Endodermal cell (in vitro differentiated cells): Measurements from ENCODE around the gene GRAMD2B. TPM values are rescaled to one million over a fixed set of nuclear protein-coding genes. Genes with fewer than 3 reads are reported as not detected.
"Not testable (repeated sequence)": the region's sequence is repeated elsewhere in the genome, so short reads cannot be mapped to it uniquely, and the experiment has no call there.

ENCODE experiments used
- DNase-seq: peaks from one replicate; pipeline ENCODE4 v3.0.0-alpha.2; 2017
- H3K27ac ChIP-seq: 2 replicates; pipeline ENCODE4 v1.5.1; 2013; ENCODE audit warnings: mild to moderate bottlenecking, low read depth, low read length, moderate library complexity
- H3K27me3 ChIP-seq: 2 replicates; pipeline ENCODE4 v1.6.1; 2013; ENCODE audit warnings: mild to moderate bottlenecking, low read length, moderate library complexity; ENCODE audit not compliant: insufficient read depth, control insufficient read depth, poor library complexity, severe bottlenecking
- H3K36me3 ChIP-seq: 2 replicates; pipeline ENCODE4 v1.7.0; 2013; ENCODE audit warnings: mild to moderate bottlenecking, low read length, moderate library complexity; ENCODE audit not compliant: control insufficient read depth, insufficient read depth
- H3K4me1 ChIP-seq: one replicate; pipeline ENCODE4 v1.7.0; 2013; ENCODE audit warnings: low read length; ENCODE audit not compliant: control insufficient read depth, insufficient read depth
- H3K4me3 ChIP-seq: 2 replicates; pipeline ENCODE4 v1.5.1; 2013; ENCODE audit warnings: mild to moderate bottlenecking, low read length, moderate library complexity
- H3K9ac ChIP-seq: 2 replicates; pipeline ENCODE4 v1.6.1; 2013; ENCODE audit warnings: mild to moderate bottlenecking, low read length, moderate library complexity; ENCODE audit not compliant: poor library complexity, severe bottlenecking; ENCODE audit errors: extremely low read depth
- H3K9me3 ChIP-seq: 2 replicates; pipeline ENCODE4 v1.6.1; 2013; ENCODE audit warnings: mild to moderate bottlenecking, low read length, moderate library complexity; ENCODE audit not compliant: control insufficient read depth
- H3K27ac Mint-ChIP-seq: 2 replicates; pipeline ENCODE4 v1.8.0; 2020; ENCODE audit warnings: mixed read lengths
- H3K27me3 Mint-ChIP-seq: 2 replicates; pipeline ENCODE4 v1.8.0; 2021; ENCODE audit warnings: mild to moderate bottlenecking, mixed read lengths; ENCODE audit not compliant: insufficient read depth
- H3K36me3 Mint-ChIP-seq: 2 replicates; pipeline ENCODE4 v1.8.0; 2020; ENCODE audit warnings: low read depth, mixed read lengths
- H3K4me1 Mint-ChIP-seq: 2 replicates; pipeline ENCODE4 v1.8.0; 2020; ENCODE audit warnings: mixed read lengths
- H3K4me3 Mint-ChIP-seq: 2 replicates; pipeline ENCODE4 v1.8.0; 2020; ENCODE audit warnings: mild to moderate bottlenecking, moderate library complexity, mixed read lengths
- H3K9me3 Mint-ChIP-seq: 2 replicates; pipeline ENCODE4 v1.8.0; 2020; ENCODE audit warnings: mild to moderate bottlenecking, mixed read lengths
- WGBS, 2 experiments: methylation state at CpG; one replicate each; pipeline versions ENCODE4 v1.1.5 to v1.1.7; 2013; ENCODE audit warnings: missing lambda C conversion rate in 2 of 2, mixed read lengths in 1 of 2; ENCODE audit not compliant: insufficient coverage in 1 of 2, insufficient read length in 1 of 2; 5-methylcytosine and 5-hydroxymethylcytosine counted together
- total RNA-seq, 2 donors: library from RNA; stranded (reverse); fragmentation: NEBNext Ultra II Directional in 1 of 2; extraction: Animal tissue kit (Norgen Biotek cat#: 25700) in 1 of 2; gene quantifications; 2 replicates in 1 of 2; 3 replicates in 1 of 2; pipeline ENCODE4 v1.2.1, GENCODE V29; 2021
- TF ChIP-seq, protein P1 (sequence below): fragments of 200-600 bp; sonication (generic); conservative IDR thresholded peaks from 2 replicates; pipeline ENCODE4 v1.5.0; 2021; ENCODE audit warnings: antibody characterized with exemption, mild to moderate bottlenecking

The GRAMD2B gene
- total RNA-seq, 2 donors from 2014 or later = 8.4 to 11.1 TPM

DNA sequence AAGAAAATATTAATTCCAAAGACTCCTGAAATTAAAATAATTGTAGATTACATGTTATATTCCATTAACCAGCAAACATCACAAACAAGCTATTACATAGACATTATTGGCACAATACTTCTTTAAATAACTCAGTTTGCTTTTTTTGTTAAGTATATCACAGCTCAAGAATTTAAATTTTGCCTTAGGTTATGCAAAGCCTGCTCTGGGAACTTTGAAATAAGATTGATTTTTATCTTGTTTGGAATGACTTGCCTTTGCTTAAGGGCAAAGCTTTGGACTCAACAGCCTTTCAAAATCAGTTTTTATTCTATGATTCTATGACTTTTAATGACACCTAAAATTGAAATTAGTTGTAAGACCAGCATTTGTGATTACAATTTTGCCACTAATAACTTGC is 93.6 kb downstream of the GRAMD2B start:
- no peaks in the 10 kb centered on the region for H3K36me3 ChIP-seq
- no peak for DNase-seq
- no peak overlapping the region for H3K27ac Mint-ChIP-seq
- H3K27me3 Mint-ChIP-seq = peaks cover 3% of the 10 kb centered on the region
- peaks cover 11% of the 10 kb centered on the region for H3K27me3 ChIP-seq
- no peak overlapping the region for H3K9ac ChIP-seq
- no peaks in the 10 kb centered on the region for H3K9me3 Mint-ChIP-seq
- no peak overlapping the region for H3K4me3 Mint-ChIP-seq
- H3K27ac ChIP-seq = no peak overlapping the region
- peaks cover 24% of the 10 kb centered on the region for H3K4me1 Mint-ChIP-seq
- H3K9me3 ChIP-seq = no peaks in the 10 kb centered on the region
- H3K4me3 ChIP-seq = no peak overlapping the region
- TF ChIP-seq, protein P1, sequence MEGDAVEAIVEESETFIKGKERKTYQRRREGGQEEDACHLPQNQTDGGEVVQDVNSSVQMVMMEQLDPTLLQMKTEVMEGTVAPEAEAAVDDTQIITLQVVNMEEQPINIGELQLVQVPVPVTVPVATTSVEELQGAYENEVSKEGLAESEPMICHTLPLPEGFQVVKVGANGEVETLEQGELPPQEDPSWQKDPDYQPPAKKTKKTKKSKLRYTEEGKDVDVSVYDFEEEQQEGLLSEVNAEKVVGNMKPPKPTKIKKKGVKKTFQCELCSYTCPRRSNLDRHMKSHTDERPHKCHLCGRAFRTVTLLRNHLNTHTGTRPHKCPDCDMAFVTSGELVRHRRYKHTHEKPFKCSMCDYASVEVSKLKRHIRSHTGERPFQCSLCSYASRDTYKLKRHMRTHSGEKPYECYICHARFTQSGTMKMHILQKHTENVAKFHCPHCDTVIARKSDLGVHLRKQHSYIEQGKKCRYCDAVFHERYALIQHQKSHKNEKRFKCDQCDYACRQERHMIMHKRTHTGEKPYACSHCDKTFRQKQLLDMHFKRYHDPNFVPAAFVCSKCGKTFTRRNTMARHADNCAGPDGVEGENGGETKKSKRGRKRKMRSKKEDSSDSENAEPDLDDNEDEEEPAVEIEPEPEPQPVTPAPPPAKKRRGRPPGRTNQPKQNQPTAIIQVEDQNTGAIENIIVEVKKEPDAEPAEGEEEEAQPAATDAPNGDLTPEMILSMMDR = no peak
- H3K4me1 ChIP-seq = peaks cover 7% of the 10 kb centered on the region
- H3K36me3 Mint-ChIP-seq = no peaks in the 10 kb centered on the region

DNA sequence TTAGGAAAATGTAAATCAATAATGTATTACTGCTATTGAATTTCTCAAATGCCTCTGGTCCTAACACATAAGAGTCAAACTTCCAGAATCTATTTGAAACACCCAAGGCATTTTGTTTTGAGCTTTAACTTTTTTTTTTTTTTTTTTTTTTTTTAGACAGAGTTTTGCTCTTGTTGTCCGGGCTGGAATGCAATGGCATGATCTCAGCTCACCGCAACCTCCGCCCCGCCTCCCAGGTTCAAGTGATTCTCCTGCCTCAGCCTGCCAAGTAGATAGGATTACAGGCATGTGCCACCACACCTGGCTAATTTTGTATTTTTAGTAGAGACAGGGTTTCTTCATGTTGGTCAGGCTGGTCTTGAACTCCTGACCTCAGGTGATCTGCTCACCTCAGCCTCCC is 96.0 kb downstream of the GRAMD2B start:
- H3K9ac ChIP-seq, H3K36me3 ChIP-seq, H3K4me1 ChIP-seq, H3K27me3 Mint-ChIP-seq, H3K9me3 Mint-ChIP-seq, H3K27ac ChIP-seq, H3K4me3 ChIP-seq, H3K4me3 Mint-ChIP-seq, H3K36me3 Mint-ChIP-seq, H3K9me3 ChIP-seq, H3K27ac Mint-ChIP-seq: not testable (repeated sequence)
- WGBS, 2 experiments = 95 to 100% methylated on average over 3 to 4 of the region's 4 CpGs
- H3K4me1 Mint-ChIP-seq = peaks cover 23% of the 10 kb centered on the region
- peaks cover 11% of the 10 kb centered on the region for H3K27me3 ChIP-seq
- DNase-seq = peak; percentile 16

DNA sequence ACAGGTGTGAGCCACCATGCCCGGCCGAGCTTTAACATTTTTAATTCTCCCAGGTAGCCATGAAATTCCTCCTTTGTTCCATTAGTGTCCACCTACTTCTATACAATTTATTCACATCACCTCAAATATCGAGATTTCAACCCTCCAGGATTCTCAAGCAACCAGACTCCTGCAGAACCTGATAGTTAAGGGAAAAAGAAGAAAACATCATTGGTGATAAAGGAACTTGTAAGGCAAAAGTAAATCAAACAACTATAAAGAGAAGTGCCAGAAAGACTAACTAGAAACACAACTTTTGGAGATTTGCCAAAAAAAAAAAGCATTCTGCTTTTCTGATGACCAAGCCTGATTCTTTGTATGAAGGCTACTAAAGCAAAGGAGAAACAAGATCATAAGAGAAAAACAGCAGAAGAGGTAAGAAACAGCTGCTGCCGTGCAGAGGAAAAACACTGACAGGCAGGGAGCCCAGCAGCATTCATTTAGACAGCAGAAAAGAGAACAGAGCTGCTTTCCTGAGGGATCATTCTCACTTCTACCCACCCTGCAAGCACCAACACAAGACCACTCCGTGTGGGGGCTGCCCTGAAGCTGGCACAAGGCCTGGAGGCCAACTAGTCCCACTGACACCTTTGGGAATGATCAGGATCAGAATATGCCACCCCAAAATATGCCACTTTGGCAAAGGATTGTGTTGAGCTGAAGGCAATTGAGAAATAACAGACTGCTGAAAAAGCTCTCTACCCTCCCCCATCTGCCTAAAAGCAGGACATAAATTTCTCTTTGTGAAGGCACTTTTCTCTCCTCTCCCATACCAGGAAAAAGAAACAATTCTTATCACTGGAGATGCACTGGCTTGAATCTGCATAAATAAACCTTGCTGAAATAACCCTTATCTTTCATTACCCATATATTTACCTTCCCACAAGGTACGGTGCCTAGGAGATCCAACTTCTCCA is 96.7 kb downstream of the GRAMD2B start:
- no peaks in the 10 kb centered on the region for H3K36me3 Mint-ChIP-seq
- no peaks in the 10 kb centered on the region for H3K9me3 Mint-ChIP-seq
- DNase-seq = no peak
- Histone ChIP-seq H3K9me3 (no peaks in the 10 kb centered on the region), H3K36me3 (no peaks in the 10 kb centered on the region), H3K9ac (no peak overlapping the region), H3K27ac (no peak overlapping the region), H3K4me1 (peaks cover 4% of the 10 kb centered on the region), H3K4me3 (no peak overlapping the region), H3K27me3 (peaks cover 11% of the 10 kb centered on the region)
- peaks cover 3% of the 10 kb centered on the region for H3K27me3 Mint-ChIP-seq
- TF ChIP-seq, protein P1 = no peak
- no peak overlapping the region for H3K27ac Mint-ChIP-seq
- WGBS, 2 experiments = 75 to 83% methylated on average over 4 to 6 of the region's 6 CpGs
- no peak overlapping the region for H3K4me3 Mint-ChIP-seq
- peaks cover 16% of the 10 kb centered on the region for H3K4me1 Mint-ChIP-seq

DNA sequence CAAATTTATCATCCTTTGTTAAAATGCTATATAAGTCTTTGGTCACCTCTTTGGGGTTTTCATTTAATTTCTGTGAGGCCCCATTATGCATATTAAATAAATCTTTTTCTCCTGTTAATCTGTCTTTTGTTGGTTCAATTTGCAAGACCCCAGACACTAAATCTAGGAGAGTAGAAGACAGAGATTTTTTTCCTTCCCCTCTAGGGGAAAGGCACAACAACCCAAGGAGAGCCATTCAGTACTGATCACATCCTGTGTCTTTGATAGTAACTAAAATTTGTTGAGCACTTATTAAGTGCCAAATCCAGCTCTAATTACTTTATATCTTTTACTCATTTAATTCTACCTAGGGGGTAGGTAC is 97.4 kb downstream of the GRAMD2B start:
- Histone ChIP-seq H3K9me3 (no peaks in the 10 kb centered on the region), H3K27me3 (peaks cover 11% of the 10 kb centered on the region), H3K4me3 (no peak overlapping the region), H3K4me1 (peaks cover 3% of the 10 kb centered on the region), H3K9ac (no peak overlapping the region), H3K36me3 (no peaks in the 10 kb centered on the region), H3K27ac (no peak overlapping the region)
- TF ChIP-seq, protein P1 = no peak
- DNase-seq = no peak
- Mint-ChIP-seq H3K4me1 (peaks cover 12% of the 10 kb centered on the region), H3K36me3 (no peaks in the 10 kb centered on the region), H3K27me3 (peaks cover 3% of the 10 kb centered on the region), H3K27ac (no peak overlapping the region), H3K9me3 (no peaks in the 10 kb centered on the region), H3K4me3 (no peak overlapping the region)
